OCI-LY3 (cell line): ENCODE results near the gene RTN4R.
A peak's percentile ranks its signal among the peaks of the same experiment; 100 is the strongest.

ENCODE experiments used
- CTCF ChIP-seq: fragments of 200-600, 300-600 bp; sonication (generic); IDR thresholded peaks from 2 replicates; pipeline ENCODE4 v1.5.1; 2014; ENCODE audit warnings: antibody characterized with exemption, low read length, low read depth
- EZH2phosphoT487 ChIP-seq: fragments of 200-600 bp; shearing (Covaris generic); IDR thresholded peaks from 2 replicates; pipeline ENCODE4 v1.6.1; 2018; ENCODE audit warnings: antibody characterized with exemption, mixed run types, low read depth

- TF ChIP-seq CTCF (peak; percentile 36), EZH2phosphoT487 (no peak)
Measured at GRCh38 chr22:20194681-20195593, 73.2 kb downstream of the RTN4R start.
